ENCODE results near the gene CWC15.

The CWC15 gene

DNA sequence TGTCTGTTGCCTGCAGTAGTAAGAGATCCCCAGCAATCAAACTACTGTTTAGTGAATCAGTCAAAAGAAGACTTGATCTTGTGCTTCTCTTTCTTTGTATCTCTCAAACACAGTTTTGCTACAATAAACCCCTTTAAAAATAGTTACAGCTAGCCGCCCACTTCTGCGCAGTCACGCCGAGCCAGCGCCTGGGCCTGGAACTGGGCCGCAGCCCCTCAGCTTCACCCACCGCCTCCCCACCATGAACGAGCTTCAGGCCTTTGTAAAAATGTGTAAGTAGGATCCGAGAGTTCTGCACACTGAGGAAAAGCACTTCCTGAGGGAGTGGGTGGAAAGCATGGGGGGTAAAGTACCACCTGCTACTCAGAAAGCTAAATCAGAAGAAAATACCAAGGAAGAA is 60.5 kb downstream of the CWC15 start:
- H3K9me3 ChIP-seq (ENCODE audit: control insufficient read depth in 1 of 2, low read length in 2 of 2) = no peaks in the 10 kb centered on the region
- H3K36me3 ChIP-seq (ENCODE audit: control insufficient read depth in 1 of 2, insufficient read depth in 2 of 2, low read length in 2 of 2) = peaks cover 0 to 4% of the 10 kb centered on the region in 2 donors
- H3K4me3 ChIP-seq (ENCODE audit: low read depth in 1 of 2, low read length in 2 of 2) = no peak overlapping the region
- H3K4me1 ChIP-seq (ENCODE audit: control insufficient read depth in 1 of 2, insufficient read depth in 2 of 2, low read length in 2 of 2) = no peaks in the 10 kb centered on the region
- H3K27me3 ChIP-seq (ENCODE audit: low read depth, low read length) = no peaks in the 10 kb centered on the region
- H3K27ac ChIP-seq (ENCODE audit: low read length) = no peak overlapping the region

All from muscle layer of duodenum (tissue), 2 donors.